NT2/D1 (cell line): ENCODE results near the gene ITPRID2.

Experiments
- DNase-seq: peaks from one replicate; pipeline ENCODE4 v3.0.0-alpha.2; 2011; ENCODE audit warnings: low read depth, low spot score
- H3K27me3 ChIP-seq: 2 replicates; pipeline ENCODE4 v1.6.0; 2011; ENCODE audit warnings: mild to moderate bottlenecking; ENCODE audit not compliant: insufficient read length, insufficient read depth
- H3K36me3 ChIP-seq: 2 replicates; pipeline ENCODE4 v1.6.1; 2011; ENCODE audit warnings: mild to moderate bottlenecking, low read length, mixed read lengths; ENCODE audit not compliant: insufficient read depth, insufficient read length
- H3K4me1 ChIP-seq: 2 replicates; pipeline ENCODE4 v1.5.1; 2011; ENCODE audit not compliant: insufficient read depth, insufficient read length
- H3K4me3 ChIP-seq: 2 replicates; pipeline ENCODE4 v1.5.1; 2011; ENCODE audit warnings: low read depth; ENCODE audit not compliant: insufficient read length
- H3K9ac ChIP-seq: 2 replicates; pipeline ENCODE4 v1.6.0; 2011; ENCODE audit warnings: low read depth; ENCODE audit not compliant: insufficient read length
- H3K9me3 ChIP-seq: 2 replicates; pipeline ENCODE4 v1.5.1; 2011; ENCODE audit warnings: mild to moderate bottlenecking, low read length; ENCODE audit not compliant: insufficient read depth
- SUZ12 ChIP-seq: IDR thresholded peaks from 2 replicates; pipeline ENCODE4 v1.6.1; 2011; ENCODE audit not compliant: insufficient read length, insufficient read depth; ENCODE audit errors: extremely low read depth
- YY1 ChIP-seq: IDR thresholded peaks from 2 replicates; pipeline ENCODE4 v1.6.1; 2011; ENCODE audit not compliant: insufficient read length, insufficient read depth
- ZNF274 ChIP-seq: IDR thresholded peaks from 2 replicates; pipeline ENCODE4 v1.6.1; 2011; ENCODE audit warnings: mild to moderate bottlenecking, low read depth, low read length

Gene ITPRID2

DNA sequence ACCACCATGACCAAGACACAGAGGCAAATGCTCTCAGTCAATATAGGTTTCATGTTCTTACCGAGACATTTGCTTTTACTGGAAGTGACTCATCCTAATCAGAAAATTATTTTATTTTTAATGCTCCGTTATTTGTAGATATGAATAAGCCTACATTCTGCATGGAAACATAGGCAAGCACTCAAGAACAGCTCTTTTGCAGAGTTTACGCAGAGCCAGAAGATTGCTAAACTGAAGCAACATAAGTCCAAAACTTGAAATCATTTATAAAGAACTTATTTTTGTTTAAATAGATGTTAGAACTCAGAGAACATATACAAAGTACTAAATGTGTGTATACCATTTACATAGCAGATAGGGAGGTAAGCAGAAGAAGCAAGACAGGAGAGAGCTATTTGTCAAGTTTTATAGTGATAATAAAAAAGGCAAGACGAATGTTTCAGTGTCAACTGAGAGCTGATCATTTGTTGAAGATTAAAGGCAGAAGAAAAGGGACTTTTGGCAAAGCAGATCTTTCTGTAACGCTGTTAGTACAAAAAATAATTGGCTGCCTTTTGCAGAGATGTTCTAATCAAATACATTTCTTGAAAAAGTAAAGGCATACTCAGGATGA is 81.7 kb downstream of the ITPRID2 start:
- TF ChIP-seq SUZ12 (no peak), ZNF274 (no peak), YY1 (no peak)
- Histone ChIP-seq H3K9me3 (no peaks in the 10 kb centered on the region), H3K36me3 (no peaks in the 10 kb centered on the region), H3K9ac (no peak overlapping the region), H3K27me3 (no peaks in the 10 kb centered on the region), H3K4me3 (no peak overlapping the region), H3K4me1 (no peaks in the 10 kb centered on the region)
- no peak for DNase-seq

GRCh38 chr2:181977661-181978350 is 86.3 kb downstream of the ITPRID2 start:
- DNase-seq, result no peak

GRCh38 chr2:181978351-181979150 is 87.0 kb downstream of the ITPRID2 start:
- no peaks in the 10 kb centered on the region for H3K36me3 ChIP-seq
- DNase-seq, result no peak
- H3K4me1 ChIP-seq, result no peaks in the 10 kb centered on the region
- H3K27me3 ChIP-seq, result no peaks in the 10 kb centered on the region
- TF ChIP-seq ZNF274, result no peak
- TF ChIP-seq YY1, result no peak
- TF ChIP-seq SUZ12, result no peak
- no peak overlapping the region for H3K9ac ChIP-seq
- H3K4me3 ChIP-seq, result no peak overlapping the region
- H3K9me3 ChIP-seq, result no peaks in the 10 kb centered on the region

More at GRCh38 chr2:181977661-181978350, 86.3 kb downstream of the ITPRID2 start:
- Histone ChIP-seq H3K4me3 (no peak overlapping the region), H3K9ac (no peak overlapping the region), H3K9me3 (no peaks in the 10 kb centered on the region), H3K4me1 (no peaks in the 10 kb centered on the region), H3K36me3 (no peaks in the 10 kb centered on the region), H3K27me3 (no peaks in the 10 kb centered on the region)
- TF ChIP-seq YY1, result no peak
- no peak for TF ChIP-seq ZNF274
- no peak for TF ChIP-seq SUZ12
